Vagina (tissue), 2 donors: ENCODE data around the gene ACOX2. TPM values are rescaled to one million over a fixed set of nuclear protein-coding genes. Genes with fewer than 3 reads are reported as not detected.

Experiments
- DNase-seq, 2 donors: peaks; one replicate each; pipeline ENCODE4 v3.0.0-alpha.2; 2017; ENCODE audit errors: extremely low spot score in 2 of 2
- H3K27ac ChIP-seq: fragments of 200-600 bp; sonication (generic); one replicate; pipeline ENCODE4 v1.5.1; 2019
- H3K27me3 ChIP-seq: fragments of 200-600 bp; sonication (generic); one replicate; pipeline ENCODE4 v1.5.1; 2019
- H3K36me3 ChIP-seq, 2 donors: fragments of 200-600 bp; sonication (generic); one replicate each; pipeline ENCODE4 v1.5.1; 2017 to 2019
- H3K4me1 ChIP-seq: fragments of 200-600 bp; sonication (generic); one replicate; pipeline ENCODE4 v1.5.1; 2019
- H3K4me3 ChIP-seq, 2 donors: fragments of 200-600 bp; sonication (generic); 1 replicate in 1 of 2; 2 replicates in 1 of 2; pipeline ENCODE4 v1.5.1; 2016 to 2019
- H3K9me3 ChIP-seq: fragments of 200-600 bp; sonication (generic); one replicate; pipeline ENCODE4 v1.5.1; 2019
- POLR2A ChIP-seq, 2 donors: fragments of 450-650 bp; IDR thresholded peaks; one replicate each; pipeline ENCODE4 v1.6.1; 2017; ENCODE audit warnings: antibody characterized with exemption in 2 of 2, mild to moderate bottlenecking in 2 of 2, moderate library complexity in 2 of 2
- POLR2AphosphoS5 ChIP-seq, 2 donors: sonication (generic); formaldehyde crosslinking; IDR thresholded peaks; one replicate each; pipeline ENCODE4 v1.9.0; 2017; ENCODE audit warnings: antibody characterized with exemption in 2 of 2, mild to moderate bottlenecking in 2 of 2, low read depth in 1 of 2; ENCODE audit not compliant: insufficient read depth in 1 of 2
- intact Hi-C: fragments of 100-400 bp; cut with DNase I; formaldehyde crosslinking; loops from one replicate; pipeline ENCODE4 v1.15.1; 2023
- total RNA-seq: library from RNA; depleted of rRNA; stranded (reverse); fragments of >200 nt; gene quantifications from one replicate; pipeline ENCODE4 v1.2.3, GENCODE V29; 2016
- TF ChIP-seq, protein P1 (sequence below), 3 experiments: fragments of 450-650 bp in 2 of 3; fragments of 200-600 bp in 1 of 3; sonication (generic) in 1 of 3; IDR thresholded peaks; one replicate each; pipeline ENCODE4 v1.5.1; 2017 to 2019; ENCODE audit warnings: antibody characterized with exemption in 3 of 3, mild to moderate bottlenecking in 2 of 3, moderate library complexity in 2 of 3

Gene ACOX2
- total RNA-seq, 1 donor from 2014 or later: 24.8 TPM

DNA sequence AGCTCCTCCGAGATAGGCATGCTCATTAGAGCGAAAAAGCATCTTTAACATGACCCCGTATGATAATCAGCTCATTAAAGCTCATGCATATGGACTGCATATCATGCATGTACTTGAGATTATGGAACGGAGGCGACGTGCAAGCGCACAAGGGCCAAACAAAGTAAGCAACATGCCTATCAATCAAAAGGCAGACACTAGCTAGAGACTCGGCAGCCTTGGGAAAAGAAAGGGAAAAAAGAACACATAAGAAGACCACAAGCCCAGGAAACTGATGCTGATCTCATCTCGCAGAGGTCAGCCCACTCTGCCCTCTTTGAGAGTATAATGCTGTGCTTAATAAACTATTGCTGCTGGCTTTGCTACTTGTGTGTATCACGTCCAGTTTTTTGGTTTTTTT, 2.6 kb upstream of the ACOX2 start:
- DNase-seq: peak in 1 of 2 donors; percentile 7
- TF ChIP-seq, protein P1, sequence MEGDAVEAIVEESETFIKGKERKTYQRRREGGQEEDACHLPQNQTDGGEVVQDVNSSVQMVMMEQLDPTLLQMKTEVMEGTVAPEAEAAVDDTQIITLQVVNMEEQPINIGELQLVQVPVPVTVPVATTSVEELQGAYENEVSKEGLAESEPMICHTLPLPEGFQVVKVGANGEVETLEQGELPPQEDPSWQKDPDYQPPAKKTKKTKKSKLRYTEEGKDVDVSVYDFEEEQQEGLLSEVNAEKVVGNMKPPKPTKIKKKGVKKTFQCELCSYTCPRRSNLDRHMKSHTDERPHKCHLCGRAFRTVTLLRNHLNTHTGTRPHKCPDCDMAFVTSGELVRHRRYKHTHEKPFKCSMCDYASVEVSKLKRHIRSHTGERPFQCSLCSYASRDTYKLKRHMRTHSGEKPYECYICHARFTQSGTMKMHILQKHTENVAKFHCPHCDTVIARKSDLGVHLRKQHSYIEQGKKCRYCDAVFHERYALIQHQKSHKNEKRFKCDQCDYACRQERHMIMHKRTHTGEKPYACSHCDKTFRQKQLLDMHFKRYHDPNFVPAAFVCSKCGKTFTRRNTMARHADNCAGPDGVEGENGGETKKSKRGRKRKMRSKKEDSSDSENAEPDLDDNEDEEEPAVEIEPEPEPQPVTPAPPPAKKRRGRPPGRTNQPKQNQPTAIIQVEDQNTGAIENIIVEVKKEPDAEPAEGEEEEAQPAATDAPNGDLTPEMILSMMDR (IDR thresholded peaks at IDR 0.05): no peak
- TF ChIP-seq POLR2AphosphoS5 (IDR thresholded peaks at IDR 0.05; ENCODE audit: insufficient read depth in 1 of 2, low read depth in 1 of 2) (no peak), POLR2A (IDR thresholded peaks at IDR 0.05) (no peak)
- Histone ChIP-seq H3K36me3 (no peaks in the 10 kb centered on the region), H3K4me3 (no peak overlapping the region), H3K4me1 (peaks cover 35% of the 10 kb centered on the region), H3K27ac (no peak overlapping the region), H3K27me3 (no peaks in the 10 kb centered on the region), H3K9me3 (no peaks in the 10 kb centered on the region)
- intact Hi-C loops: loop anchor here (10.0 kb wide), 1 partner anchor 215 kb away; no protein-coding TSS in a partner anchor

DNA sequence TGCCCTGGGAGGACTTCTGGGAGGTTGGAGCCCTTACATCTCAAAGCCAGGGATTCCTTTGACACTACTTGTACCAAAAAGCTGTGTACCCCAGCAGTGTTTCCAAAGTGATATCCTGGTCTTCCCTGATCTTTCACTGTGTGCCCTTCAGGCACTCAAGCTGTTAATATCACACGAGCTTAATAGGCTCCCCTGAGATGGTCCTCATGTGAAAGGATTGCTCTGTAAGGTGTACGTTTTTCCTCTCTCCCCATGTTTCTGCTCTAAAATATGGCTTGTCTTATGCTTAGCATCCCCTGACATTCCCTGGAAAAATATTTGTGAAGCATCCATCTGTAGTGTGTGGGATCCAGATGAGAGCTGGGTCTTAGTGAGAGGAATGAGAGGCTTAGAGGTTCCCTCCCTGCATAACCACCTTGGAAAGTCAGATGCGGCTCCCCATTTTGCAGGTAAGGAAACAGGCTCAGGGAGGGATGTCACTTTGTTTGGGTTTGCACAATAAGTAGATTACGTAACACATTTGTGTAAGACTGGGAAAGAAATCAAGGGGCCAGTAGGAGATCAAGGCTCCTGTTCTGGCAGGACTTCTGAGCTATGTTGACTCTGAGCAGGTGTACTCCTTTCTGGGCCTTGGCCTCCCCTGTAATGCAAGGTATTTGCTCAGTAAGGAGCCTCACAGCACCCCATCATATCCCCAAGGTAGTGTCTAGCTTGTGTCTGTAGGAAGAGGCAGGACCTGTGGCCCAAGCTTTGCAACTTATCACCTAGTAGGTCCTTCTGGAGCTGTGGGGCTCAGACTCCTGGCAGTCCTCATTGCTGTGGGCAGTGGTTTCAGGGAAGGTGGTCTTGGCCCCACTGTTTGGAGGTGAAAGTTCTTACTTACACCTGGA, 667 bp upstream of the ACOX2 start:
- intact Hi-C loops: loop anchor here (10.0 kb wide), 1 partner anchor 213 kb away; no protein-coding TSS in a partner anchor
- TF ChIP-seq POLR2A (IDR thresholded peaks at IDR 0.05) (no peak), POLR2AphosphoS5 (IDR thresholded peaks at IDR 0.05; ENCODE audit: insufficient read depth in 1 of 2, low read depth in 1 of 2) (no peak)
- TF ChIP-seq, protein P1 (IDR thresholded peaks at IDR 0.05): no peak
- Histone ChIP-seq H3K27ac (peak overlapping the region; percentile 68), H3K36me3 (no peaks in the 10 kb centered on the region), H3K4me3 (peak overlapping the region in 1 of 2 donors; percentile 39), H3K27me3 (no peaks in the 10 kb centered on the region), H3K9me3 (no peaks in the 10 kb centered on the region), H3K4me1 (peaks cover 42% of the 10 kb centered on the region)
- peak in 1 of 2 donors; percentile 85 for DNase-seq

DNA sequence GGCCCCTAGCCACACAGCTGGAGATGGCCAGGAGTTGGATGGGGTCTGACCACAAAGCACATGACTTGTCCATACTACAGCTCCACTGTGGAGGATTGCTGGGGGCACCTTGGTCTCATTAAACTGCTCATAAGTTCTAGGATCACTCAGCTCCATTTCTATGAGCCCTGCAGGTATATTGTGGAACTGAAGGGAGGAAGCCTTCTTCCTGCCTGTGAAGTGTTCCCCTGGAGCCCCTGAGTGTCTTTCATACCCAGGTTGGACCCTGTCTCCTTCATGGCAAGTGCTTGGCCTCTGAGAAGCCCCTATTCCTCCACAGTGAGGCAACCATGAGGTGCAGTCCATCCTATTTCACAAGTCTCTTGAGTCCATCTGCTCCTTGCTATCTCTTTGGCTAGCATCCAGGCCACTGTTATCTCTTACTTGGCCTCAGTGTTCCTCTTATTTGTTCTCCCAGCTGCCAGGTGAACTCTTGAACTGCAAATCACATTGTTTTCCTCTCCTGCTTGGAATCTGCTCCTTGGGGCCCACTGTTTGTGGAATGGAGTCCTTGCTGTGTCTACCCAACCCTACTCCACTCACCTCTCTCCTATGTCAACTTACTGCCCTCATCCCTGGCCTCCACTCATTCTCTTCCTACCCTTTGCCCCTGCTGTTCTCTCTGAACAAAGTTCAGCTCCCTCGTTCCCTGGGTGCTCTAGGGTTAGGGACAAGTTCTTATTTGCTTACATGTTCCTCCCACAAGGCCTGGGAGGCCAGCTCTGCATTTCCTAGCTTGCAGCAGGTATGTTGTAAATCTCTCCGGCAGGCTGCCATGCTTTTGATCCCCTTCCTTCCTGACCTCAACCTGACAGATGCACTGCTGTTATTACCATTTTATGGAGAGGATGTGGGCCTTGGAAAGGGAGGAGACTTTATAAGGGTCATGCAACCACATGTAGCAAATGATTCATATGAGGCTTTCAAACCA, 1.2 kb downstream of the ACOX2 start:
- Histone ChIP-seq H3K36me3 (no peaks in the 10 kb centered on the region), H3K4me3 (peak overlapping the region; percentile 20 to 39), H3K27ac (peak overlapping the region; percentile 68), H3K9me3 (no peaks in the 10 kb centered on the region), H3K27me3 (no peaks in the 10 kb centered on the region), H3K4me1 (peaks cover 42% of the 10 kb centered on the region)
- DNase-seq: peak in 1 of 2 donors; percentile 95
- intact Hi-C loops: loop anchor here (10.0 kb wide), 1 partner anchor 211 kb away; no protein-coding TSS in a partner anchor
- TF ChIP-seq POLR2AphosphoS5 (IDR thresholded peaks at IDR 0.05; ENCODE audit: insufficient read depth in 1 of 2, low read depth in 1 of 2) (no peak), POLR2A (IDR thresholded peaks at IDR 0.05) (no peak)
- TF ChIP-seq, protein P1 (IDR thresholded peaks at IDR 0.05): no peak

DNA sequence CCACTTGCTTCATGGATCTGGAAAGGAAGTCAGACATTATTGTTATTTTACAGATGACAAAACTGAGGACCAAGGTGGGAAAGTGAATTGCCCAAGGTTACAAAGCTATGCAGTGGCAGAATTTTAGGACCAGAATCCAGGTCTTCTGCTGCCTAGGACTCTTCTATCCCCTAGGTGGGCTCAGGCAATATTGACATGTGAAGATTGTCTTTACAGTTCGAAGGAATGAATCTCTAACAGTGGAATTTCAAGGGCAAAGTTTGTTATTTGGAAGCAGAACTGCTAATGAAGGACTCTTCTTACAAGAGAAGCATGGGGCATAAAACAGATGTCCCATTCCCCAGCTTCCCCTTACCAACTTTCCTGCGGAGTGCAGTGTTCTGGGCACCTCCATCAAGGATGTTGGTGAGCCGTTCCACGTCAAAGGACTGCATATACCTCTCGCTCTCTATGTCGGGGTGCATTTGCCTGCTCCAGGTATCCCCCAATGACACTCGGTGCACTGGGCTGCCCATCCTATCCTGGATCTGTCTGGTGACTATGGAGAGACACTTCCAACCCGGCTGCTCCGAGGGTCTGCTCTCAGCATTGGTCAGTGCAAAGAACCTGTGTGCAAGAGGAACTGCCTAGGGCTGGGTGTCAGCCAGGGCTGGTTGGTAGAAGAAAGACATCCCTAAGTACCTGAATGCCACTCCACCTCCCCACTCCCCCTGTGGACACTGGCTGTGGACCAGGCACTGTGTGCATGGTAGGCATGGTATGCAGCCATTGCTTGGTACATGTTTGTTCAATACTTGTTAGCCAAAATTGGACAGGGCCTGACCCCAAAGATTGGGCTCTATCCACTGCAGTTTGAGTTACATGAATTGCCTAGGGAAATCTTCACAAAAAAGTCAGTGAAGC, 2.1 kb downstream of the ACOX2 start:
- Histone ChIP-seq H3K4me3 (no peak overlapping the region), H3K27me3 (no peaks in the 10 kb centered on the region), H3K9me3 (no peaks in the 10 kb centered on the region), H3K36me3 (peaks cover 0 to 4% of the 10 kb centered on the region in 2 donors), H3K4me1 (peaks cover 42% of the 10 kb centered on the region), H3K27ac (no peak overlapping the region)
- intact Hi-C loops: loop anchor here (10.0 kb wide), 1 partner anchor 210 kb away; no protein-coding TSS in a partner anchor
- TF ChIP-seq POLR2AphosphoS5 (IDR thresholded peaks at IDR 0.05; ENCODE audit: insufficient read depth in 1 of 2, low read depth in 1 of 2) (no peak), POLR2A (IDR thresholded peaks at IDR 0.05) (no peak)
- TF ChIP-seq, protein P1 (IDR thresholded peaks at IDR 0.05): no peak
- peak in 1 of 2 donors; percentile 88 for DNase-seq
